ENCODE data around the gene HLA-DQA1. TPM values are rescaled to one million over a fixed set of nuclear protein-coding genes. Genes with fewer than 3 reads are reported as not detected.

Gene HLA-DQA1
- total RNA-seq, 1 experiment from 2014 or later = 0.22 TPM

GRCh38 chr6:32614366-32615081 is 22.7 kb upstream of the HLA-DQA1 start (continued):
- TF ChIP-seq, protein P1, sequence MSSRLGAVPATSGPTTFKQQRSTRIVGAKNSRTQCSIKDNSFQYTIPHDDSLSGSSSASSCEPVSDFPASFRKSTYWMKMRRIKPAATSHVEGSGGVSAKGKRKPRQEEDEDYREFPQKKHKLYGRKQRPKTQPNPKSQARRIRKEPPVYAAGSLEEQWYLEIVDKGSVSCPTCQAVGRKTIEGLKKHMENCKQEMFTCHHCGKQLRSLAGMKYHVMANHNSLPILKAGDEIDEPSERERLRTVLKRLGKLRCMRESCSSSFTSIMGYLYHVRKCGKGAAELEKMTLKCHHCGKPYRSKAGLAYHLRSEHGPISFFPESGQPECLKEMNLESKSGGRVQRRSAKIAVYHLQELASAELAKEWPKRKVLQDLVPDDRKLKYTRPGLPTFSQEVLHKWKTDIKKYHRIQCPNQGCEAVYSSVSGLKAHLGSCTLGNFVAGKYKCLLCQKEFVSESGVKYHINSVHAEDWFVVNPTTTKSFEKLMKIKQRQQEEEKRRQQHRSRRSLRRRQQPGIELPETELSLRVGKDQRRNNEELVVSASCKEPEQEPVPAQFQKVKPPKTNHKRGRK (CRISPR knock-in tag; IDR thresholded peaks at IDR 0.05; ENCODE audit: borderline replicate concordance) = no peak
- TF ChIP-seq CREM (CRISPR knock-in tag; IDR thresholded peaks at IDR 0.05) = no peak
- TF ChIP-seq NFATC4 (CRISPR knock-in tag; IDR thresholded peaks at IDR 0.05) = no peak

- H3K4me1 Mint-ChIP-seq = peaks cover 11% of the 10 kb centered on the region
- ChIA-PET POLR2A (no interaction called here), CTCF (interaction anchor here (1.5 kb wide), 1 partner anchor 84 kb away, joined by 3 read pairs; no protein-coding TSS in a partner anchor)
- no peaks in the 10 kb centered on the region; the same call in 1 of the 2 replicates for H3K27me3 Mint-ChIP-seq (ENCODE audit: low read depth)
- no peaks in the 10 kb centered on the region for H3K36me3 Mint-ChIP-seq
- DNase-seq (ENCODE audit: low spot score) (no peak), ATAC-seq (no peak)
- peaks cover 3% of the 10 kb centered on the region; the same call in 1 of the 2 replicates for H3K9me3 Mint-ChIP-seq
- no peak overlapping the region for H3K4me3 Mint-ChIP-seq
- H3K27ac Mint-ChIP-seq = no peak overlapping the region
- TF ChIP-seq, protein P2, sequence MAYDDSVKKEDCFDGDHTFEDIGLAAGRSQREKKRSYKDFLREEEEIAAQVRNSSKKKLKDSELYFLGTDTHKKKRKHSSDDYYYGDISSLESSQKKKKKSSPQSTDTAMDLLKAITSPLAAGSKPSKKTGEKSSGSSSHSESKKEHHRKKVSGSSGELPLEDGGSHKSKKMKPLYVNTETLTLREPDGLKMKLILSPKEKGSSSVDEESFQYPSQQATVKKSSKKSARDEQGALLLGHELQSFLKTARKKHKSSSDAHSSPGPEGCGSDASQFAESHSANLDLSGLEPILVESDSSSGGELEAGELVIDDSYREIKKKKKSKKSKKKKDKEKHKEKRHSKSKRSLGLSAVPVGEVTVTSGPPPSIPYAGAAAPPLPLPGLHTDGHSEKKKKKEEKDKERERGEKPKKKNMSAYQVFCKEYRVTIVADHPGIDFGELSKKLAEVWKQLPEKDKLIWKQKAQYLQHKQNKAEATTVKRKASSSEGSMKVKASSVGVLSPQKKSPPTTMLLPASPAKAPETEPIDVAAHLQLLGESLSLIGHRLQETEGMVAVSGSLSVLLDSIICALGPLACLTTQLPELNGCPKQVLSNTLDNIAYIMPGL (CRISPR knock-in tag; IDR thresholded peaks at IDR 0.05) = no peak
- TF ChIP-seq, protein P3, sequence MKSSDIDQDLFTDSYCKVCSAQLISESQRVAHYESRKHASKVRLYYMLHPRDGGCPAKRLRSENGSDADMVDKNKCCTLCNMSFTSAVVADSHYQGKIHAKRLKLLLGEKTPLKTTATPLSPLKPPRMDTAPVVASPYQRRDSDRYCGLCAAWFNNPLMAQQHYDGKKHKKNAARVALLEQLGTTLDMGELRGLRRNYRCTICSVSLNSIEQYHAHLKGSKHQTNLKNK (CRISPR knock-in tag; IDR thresholded peaks at IDR 0.05) = no peak
- TF ChIP-seq NR3C1 (CRISPR knock-in tag; conservative IDR thresholded peaks at IDR 0.05; ENCODE audit: low read depth) (no peak), JUN (CRISPR knock-in tag; IDR thresholded peaks at IDR 0.05) (no peak), PRRX2 (CRISPR knock-in tag; IDR thresholded peaks at IDR 0.05) (no peak), ZNF232 (CRISPR knock-in tag; IDR thresholded peaks at IDR 0.05) (no peak), ZNF416 (CRISPR knock-in tag; IDR thresholded peaks at IDR 0.05) (no peak), NFATC4 (CRISPR knock-in tag; IDR thresholded peaks at IDR 0.05) (no peak), CREM (CRISPR knock-in tag; IDR thresholded peaks at IDR 0.05) (no peak), AR (CRISPR knock-in tag; IDR thresholded peaks at IDR 0.05) (no peak), ZNF317 (CRISPR knock-in tag; IDR thresholded peaks at IDR 0.05; ENCODE audit: borderline replicate concordance, low read depth) (no peak), GRHL2 (CRISPR knock-in tag; IDR thresholded peaks at IDR 0.05; ENCODE audit: insufficient replicate concordance, severe bottlenecking) (no peak), STAT6 (CRISPR knock-in tag; conservative IDR thresholded peaks at IDR 0.05; ENCODE audit: low read depth) (no peak)
- TF ChIP-seq, protein P4, sequence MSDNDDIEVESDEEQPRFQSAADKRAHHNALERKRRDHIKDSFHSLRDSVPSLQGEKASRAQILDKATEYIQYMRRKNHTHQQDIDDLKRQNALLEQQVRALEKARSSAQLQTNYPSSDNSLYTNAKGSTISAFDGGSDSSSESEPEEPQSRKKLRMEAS (CRISPR knock-in tag; IDR thresholded peaks at IDR 0.05) = no peak
- TF ChIP-seq, protein P1 (CRISPR knock-in tag; IDR thresholded peaks at IDR 0.05; ENCODE audit: borderline replicate concordance) = no peak
- TF ChIP-seq, protein P5, sequence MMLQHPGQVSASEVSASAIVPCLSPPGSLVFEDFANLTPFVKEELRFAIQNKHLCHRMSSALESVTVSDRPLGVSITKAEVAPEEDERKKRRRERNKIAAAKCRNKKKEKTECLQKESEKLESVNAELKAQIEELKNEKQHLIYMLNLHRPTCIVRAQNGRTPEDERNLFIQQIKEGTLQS (CRISPR knock-in tag; conservative IDR thresholded peaks at IDR 0.05) = no peak
Measured at GRCh38 chr6:32615885-32616532, 21.2 kb upstream of the HLA-DQA1 start.

All from WTC11 (cell line).